Activated B cell treated with CpG ODN at 0.5 μM for 24 hours (primary cell): Measurements from ENCODE around the gene ACTR3C. TPM values are rescaled to one million over a fixed set of nuclear protein-coding genes. Genes with fewer than 3 reads are reported as not detected.

Experiments
- ATAC-seq: fragments of 200-7000 bp; cut with Tn5 transposase; one replicate; pipeline ENCODE4 v1.10.0; 2021; ENCODE audit warnings: low read depth, mild to moderate bottlenecking, moderate library complexity
- CTCF ChIA-PET: fragments of 350-600 bp; sonication (Branson Sonifier 250); formaldehyde crosslinking; loops from one replicate; lab custom pipeline; 2021; ENCODE audit warnings: antibody characterized with exemption; lab: Charles Lee
- POLR2A ChIA-PET: fragments of 350-600 bp; sonication (Branson Sonifier 250); formaldehyde crosslinking; loops from one replicate; lab custom pipeline; 2021; ENCODE audit warnings: antibody characterized with exemption; lab: Charles Lee
- DNase-seq: peaks from one replicate; pipeline ENCODE4 v3.0.0; 2022
- H3K27ac Mint-ChIP-seq: one replicate; pipeline ENCODE4 v1.8.0; 2020; ENCODE audit warnings: mixed read lengths
- H3K27me3 Mint-ChIP-seq: one replicate; pipeline ENCODE4 v1.8.0; 2021; ENCODE audit warnings: mixed read lengths
- H3K36me3 Mint-ChIP-seq: one replicate; pipeline ENCODE4 v1.8.0; 2021; ENCODE audit warnings: low read depth, mixed read lengths
- H3K4me1 Mint-ChIP-seq: one replicate; pipeline ENCODE4 v1.8.0; 2021; ENCODE audit warnings: mixed read lengths
- H3K4me3 Mint-ChIP-seq: one replicate; pipeline ENCODE4 v1.8.0; 2020; ENCODE audit warnings: mild to moderate bottlenecking, mixed read lengths
- H3K9me3 Mint-ChIP-seq: one replicate; pipeline ENCODE4 v1.8.0; 2020; ENCODE audit warnings: mixed read lengths
- CTCF ChIP-seq: fragments of 200-600 bp; IDR thresholded peaks from one replicate; pipeline ENCODE4 v1.8.0; 2022; ENCODE audit warnings: antibody characterized with exemption, mild to moderate bottlenecking
- intact Hi-C: fragments of 100-400 bp; cut with micrococcal nuclease; formaldehyde crosslinking; loops from one replicate; pipeline ENCODE4 v1.15.1; 2024
- total RNA-seq: library from RNA; stranded (reverse); gene quantifications from 2 replicates; pipeline ENCODE4 v1.2.3, GENCODE V29; 2022

The ACTR3C gene
- total RNA-seq, 1 donor from 2014 or later, result 14.3 TPM

GRCh38 chr7:150370612-150371071, 47.3 kb upstream of the ACTR3C start:
- ATAC-seq, result no peak

GRCh38 chr7:150369748-150370501, 46.6 kb upstream of the ACTR3C start:
- TF ChIP-seq CTCF, result no peak
- Mint-ChIP-seq H3K27ac (peak overlapping the region; percentile 94), H3K27me3 (no peaks in the 10 kb centered on the region), H3K9me3 (no peaks in the 10 kb centered on the region), H3K4me3 (peak overlapping the region; percentile 95), H3K36me3 (peaks cover 44% of the 10 kb centered on the region), H3K4me1 (peaks cover 73% of the 10 kb centered on the region)
- DNase-seq, result no peak
- POLR2A ChIA-PET, result interaction anchor here (0.6 to 16.5 kb wide), 14 partner anchors 9 to 974 kb away, joined by 3 to 421 read pairs (median 4); partner anchors contain the start of genes ACTR3C, GIMAP2, LRRC61 and ZNF775
- CTCF ChIA-PET, result interaction anchor here (1.0 to 2.0 kb wide), 3 partner anchors 8 to 39 kb away, joined by 3 to 5 read pairs (median 5); no protein-coding TSS in a partner anchor
- intact Hi-C loops, result loop anchor here (1.0 to 2.0 kb wide), 4 partner anchors 9 to 1279 kb away; partner anchors contain the start of genes SLC4A2, ZNF775, ZNF786 and ZNF862
- no peak for ATAC-seq

More at GRCh38 chr7:150370612-150371071, 47.3 kb upstream of the ACTR3C start:
- Mint-ChIP-seq H3K27ac (peak overlapping the region; percentile 94), H3K9me3 (no peaks in the 10 kb centered on the region), H3K4me1 (peaks cover 73% of the 10 kb centered on the region), H3K4me3 (peak overlapping the region; percentile 95), H3K27me3 (no peaks in the 10 kb centered on the region), H3K36me3 (peaks cover 44% of the 10 kb centered on the region)
- POLR2A ChIA-PET, result interaction anchor here (3.7 to 16.5 kb wide), 3 partner anchors 8 to 35 kb away, joined by 25 to 421 read pairs (median 188); partner anchors contain the start of gene ZNF775
- DNase-seq, result no peak
- TF ChIP-seq CTCF, result no peak
- intact Hi-C loops, result no loop called here
- CTCF ChIA-PET, result no interaction called here

- peaks cover 37% of the 10 kb centered on the region for H3K36me3 Mint-ChIP-seq
- peak; percentile 43 for ATAC-seq
- POLR2A ChIA-PET, result interaction anchor here (0.6 to 16.5 kb wide), 17 partner anchors 10 to 1386 kb away, joined by 3 to 421 read pairs (median 4); partner anchors contain the start of genes ACTR3C, GIMAP2, LRRC61 and ZNF775
- TF ChIP-seq CTCF, result no peak
- H3K4me3 Mint-ChIP-seq, result peak overlapping the region; percentile 95
- no peaks in the 10 kb centered on the region for H3K9me3 Mint-ChIP-seq
- no peaks in the 10 kb centered on the region for H3K27me3 Mint-ChIP-seq
- no peak for DNase-seq
- CTCF ChIA-PET, result interaction anchor here (1.0 to 2.0 kb wide), 5 partner anchors 9 to 40 kb away, joined by 3 to 6 read pairs (median 5); no protein-coding TSS in a partner anchor
- intact Hi-C loops, result loop anchor here (1.0 to 2.0 kb wide), 6 partner anchors 10 to 1278 kb away; partner anchors contain the start of genes SLC4A2, ZNF775, ZNF786 and ZNF862
- peak overlapping the region; percentile 94 for H3K27ac Mint-ChIP-seq
- peaks cover 71% of the 10 kb centered on the region for H3K4me1 Mint-ChIP-seq
These were observed 45.8 kb upstream of the ACTR3C start for GRCh38 chr7:150368884-150369747.

GRCh38 chr7:150368096-150368883, 44.9 kb upstream of the ACTR3C start, which contains the start of gene REPIN1:
TSS of gene REPIN1 (plus strand) at chr7:150368822. CDS start at chr7:150369712, 890 bp downstream.
- Mint-ChIP-seq H3K4me3 (peak within 1 kb of the TSS; percentile 95), H3K27ac (peak within 1 kb of the TSS; percentile 95), H3K36me3 (peaks cover 29% of the 10 kb centered on the region), H3K27me3 (no peaks in the 10 kb centered on the region), H3K4me1 (peaks cover 72% of the 10 kb centered on the region), H3K9me3 (no peaks in the 10 kb centered on the region)
- TF ChIP-seq CTCF, result no peak
- DNase-seq (peak; percentile 85), ATAC-seq (peak; percentile 43)
- POLR2A ChIA-PET, result interaction anchor here (0.7 to 16.5 kb wide), 10 partner anchors 11 to 1385 kb away, joined by 3 to 421 read pairs (median 3); partner anchors contain the start of genes ACTR3C, GIMAP2, ZNF775 and ZNF862
- CTCF ChIA-PET, result interaction anchor here (1.0 to 2.0 kb wide), 3 partner anchors 9 to 41 kb away, joined by 4 to 6 read pairs (median 5); no protein-coding TSS in a partner anchor
- intact Hi-C loops, result loop anchor here (1.0 to 2.0 kb wide), 5 partner anchors 37 to 1277 kb away; partner anchors contain the start of genes SLC4A2, ZNF786 and ZNF862
